HG02588 (cell line): ENCODE results near the gene EHD2.
"Not testable (repeated sequence)": the region's sequence is repeated elsewhere in the genome, so short reads cannot be mapped to it uniquely, and the experiment has no call there.

ENCODE experiments used
- ATAC-seq: cut with Tn5 transposase; IDR thresholded peaks from one replicate; pipeline ENCODE4 v1.9.1; 2021; ENCODE audit warnings: mild to moderate bottlenecking, moderate library complexity; ENCODE audit not compliant: unreplicated experiment

Gene EHD2, protein sequence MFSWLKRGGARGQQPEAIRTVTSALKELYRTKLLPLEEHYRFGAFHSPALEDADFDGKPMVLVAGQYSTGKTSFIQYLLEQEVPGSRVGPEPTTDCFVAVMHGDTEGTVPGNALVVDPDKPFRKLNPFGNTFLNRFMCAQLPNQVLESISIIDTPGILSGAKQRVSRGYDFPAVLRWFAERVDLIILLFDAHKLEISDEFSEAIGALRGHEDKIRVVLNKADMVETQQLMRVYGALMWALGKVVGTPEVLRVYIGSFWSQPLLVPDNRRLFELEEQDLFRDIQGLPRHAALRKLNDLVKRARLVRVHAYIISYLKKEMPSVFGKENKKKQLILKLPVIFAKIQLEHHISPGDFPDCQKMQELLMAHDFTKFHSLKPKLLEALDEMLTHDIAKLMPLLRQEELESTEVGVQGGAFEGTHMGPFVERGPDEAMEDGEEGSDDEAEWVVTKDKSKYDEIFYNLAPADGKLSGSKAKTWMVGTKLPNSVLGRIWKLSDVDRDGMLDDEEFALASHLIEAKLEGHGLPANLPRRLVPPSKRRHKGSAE

DNA sequence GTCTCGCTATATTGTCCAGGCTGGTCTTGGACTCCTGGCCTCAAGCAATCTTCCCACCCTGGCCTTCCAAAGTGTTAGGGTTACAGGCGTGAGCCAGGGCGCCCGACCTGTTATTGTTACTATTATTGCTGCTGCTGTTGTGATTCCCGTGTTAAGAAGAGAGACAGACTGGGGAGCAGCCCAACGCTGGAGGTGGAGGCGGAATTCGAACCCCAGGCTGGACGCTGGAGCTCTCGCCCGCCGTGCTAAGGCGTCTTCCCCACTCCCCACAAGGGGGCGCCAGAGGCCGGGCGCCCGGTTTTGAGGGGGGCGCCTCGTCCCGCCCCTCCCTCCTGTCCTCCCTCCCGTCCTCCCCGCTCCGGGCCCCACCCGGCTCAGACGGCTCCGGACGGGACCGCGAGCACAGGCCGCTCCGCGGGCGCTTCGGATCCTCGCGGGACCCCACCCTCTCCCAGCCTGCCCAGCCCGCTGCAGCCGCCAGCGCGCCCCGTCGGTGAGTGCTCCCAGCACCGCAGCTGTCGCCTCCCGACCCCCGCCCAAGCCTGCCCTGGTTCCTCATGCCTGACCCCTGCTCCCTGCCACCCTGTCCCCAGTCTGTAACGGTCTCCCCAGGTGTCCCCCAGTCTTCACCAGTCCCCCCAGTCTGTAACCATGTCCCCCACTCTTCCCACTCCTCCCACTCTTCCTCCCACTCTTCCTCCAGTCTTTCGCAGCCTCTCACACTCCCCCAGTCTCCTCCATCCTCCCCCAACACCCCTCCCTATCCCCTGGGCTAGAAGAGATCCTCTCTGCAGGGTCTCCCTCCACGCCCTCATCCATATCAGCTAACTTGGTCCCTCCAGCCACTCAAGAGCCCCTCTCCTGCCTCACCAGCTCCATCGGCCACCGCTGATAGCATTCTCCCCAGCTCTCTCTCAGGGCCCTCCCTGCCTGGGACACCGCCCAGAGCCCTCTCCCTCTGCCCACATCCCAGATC lies at the start of gene EHD2:
TSS of gene EHD2 (plus strand) at position 377 of the 976 bp plus-strand sequence. CDS start 3,191 bp downstream, outside the sequence.
- no peak for ATAC-seq

DNA sequence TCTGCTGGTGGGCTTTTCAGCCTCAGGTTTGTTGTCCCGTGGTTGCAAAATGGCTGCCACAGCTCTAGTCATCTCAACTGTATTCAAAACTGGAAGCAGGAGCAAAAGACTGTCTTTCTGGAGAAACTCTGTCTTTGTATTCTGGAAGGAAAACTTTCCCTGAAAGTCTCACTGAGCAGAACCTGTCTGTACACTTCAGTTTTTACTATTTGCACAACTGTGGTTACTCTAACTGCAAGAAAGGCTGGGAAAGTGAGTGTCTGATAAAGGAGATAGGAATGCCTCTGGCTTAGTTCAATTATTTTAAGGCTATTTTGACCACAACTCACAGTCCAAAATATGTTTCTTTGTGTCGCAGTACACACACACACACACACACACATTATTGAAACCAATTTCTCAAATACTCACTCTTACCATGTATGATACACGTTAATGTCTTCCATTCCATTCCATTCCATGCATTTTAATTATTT lies 49.7 kb upstream of the EHD2 start:
- ATAC-seq: no peak

DNA sequence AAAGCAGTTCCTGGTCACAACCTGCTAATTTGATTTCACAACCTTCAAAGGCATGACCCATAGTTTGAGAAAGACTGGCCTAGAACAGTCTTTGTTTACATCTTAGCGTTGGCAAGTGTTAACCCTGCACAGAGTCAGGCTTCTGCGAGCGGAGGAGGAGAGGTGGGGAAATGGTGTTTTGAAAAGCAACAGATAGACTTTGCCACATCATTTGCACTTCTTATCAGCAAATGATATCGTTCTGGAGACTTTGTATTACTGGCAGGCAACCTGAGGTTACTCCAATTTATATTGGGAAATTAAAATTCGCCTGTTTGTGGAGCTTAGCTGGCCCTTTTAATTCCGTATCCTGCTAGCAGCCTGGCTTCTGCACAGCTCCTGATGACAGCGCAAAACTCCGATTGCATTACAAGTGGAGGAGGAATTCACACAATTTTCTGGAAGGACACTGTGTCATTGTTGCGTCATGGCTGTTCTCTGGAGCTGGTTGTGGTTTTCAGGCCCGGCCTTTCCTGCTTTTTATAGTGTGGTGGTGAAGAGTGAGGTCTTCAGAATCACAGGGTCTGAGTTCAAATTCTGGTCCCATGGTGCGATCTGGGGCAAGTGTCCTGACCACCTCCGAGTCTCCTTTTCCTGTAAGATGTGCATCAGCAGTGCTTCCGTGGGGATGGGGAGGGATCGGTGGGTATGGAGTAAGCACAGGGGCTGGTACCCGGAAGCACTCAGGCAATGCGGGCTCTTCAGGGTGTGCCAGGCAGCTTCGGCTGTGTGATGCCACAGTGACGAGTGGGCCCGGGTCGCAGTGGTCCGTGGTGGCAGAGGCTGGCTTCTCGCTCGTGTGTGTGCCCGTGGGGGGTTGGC lies 49.1 kb upstream of the EHD2 start:
- ATAC-seq: no peak

DNA sequence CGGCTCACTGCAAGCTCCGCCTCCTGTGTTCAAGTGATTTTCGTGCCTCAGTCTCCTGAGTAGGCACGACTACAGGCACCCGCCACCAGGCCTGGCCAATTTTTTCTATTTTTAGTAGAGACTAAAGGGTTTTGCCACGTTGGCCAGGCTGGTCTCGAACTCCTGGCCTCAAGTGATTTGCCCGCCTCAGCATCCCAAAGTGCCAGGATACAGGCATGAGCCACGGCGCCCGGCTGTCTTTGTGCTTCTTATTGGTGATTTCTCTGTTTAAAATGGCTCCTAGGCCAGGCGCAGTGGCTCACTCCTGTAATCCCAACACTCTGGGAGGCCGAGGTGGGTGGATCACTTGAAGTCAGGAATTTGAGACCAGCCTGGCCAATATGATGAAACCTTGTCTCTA lies 44.7 kb upstream of the EHD2 start:
- not testable (repeated sequence) for ATAC-seq

DNA sequence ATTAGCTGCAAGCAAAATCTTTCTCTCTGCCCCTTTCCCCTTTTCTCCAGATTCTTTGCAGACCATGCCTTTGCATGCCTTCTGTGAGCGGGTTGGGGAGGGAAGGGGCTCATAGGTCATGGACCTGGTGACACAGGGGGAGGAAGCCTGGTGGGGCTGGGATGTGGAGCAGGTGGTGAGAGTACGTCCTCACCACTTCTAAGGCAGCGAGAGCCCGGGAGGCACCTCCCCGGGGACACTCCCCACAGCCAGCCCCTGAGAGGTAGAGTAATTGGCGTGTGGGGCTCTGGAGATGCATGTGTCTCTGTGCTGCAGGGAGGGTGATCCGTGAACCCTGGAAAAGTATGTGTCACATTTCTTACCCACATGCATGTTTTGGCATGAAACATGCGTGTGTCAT lies 42.5 kb upstream of the EHD2 start:
- no peak for ATAC-seq

DNA sequence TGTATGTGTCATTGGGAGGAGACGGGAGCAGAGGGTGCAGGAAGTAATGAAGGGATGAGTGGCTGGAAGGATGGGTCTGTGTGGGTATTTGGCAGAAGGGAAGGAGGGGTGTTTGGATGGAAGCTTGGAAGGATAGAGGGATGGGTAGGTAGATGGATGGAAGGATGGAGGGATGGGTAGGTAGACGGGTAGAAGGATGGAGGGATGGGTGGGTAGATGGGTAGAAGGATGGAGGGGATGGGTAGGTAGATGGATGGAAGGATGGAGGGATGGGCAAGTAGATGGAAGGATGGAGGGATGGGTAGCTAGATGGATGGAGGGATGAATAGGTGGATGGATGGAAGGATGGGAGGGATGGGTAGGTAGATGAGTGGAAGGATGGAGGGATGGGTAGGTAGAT lies 41.7 kb upstream of the EHD2 start:
- ATAC-seq: no peak

DNA sequence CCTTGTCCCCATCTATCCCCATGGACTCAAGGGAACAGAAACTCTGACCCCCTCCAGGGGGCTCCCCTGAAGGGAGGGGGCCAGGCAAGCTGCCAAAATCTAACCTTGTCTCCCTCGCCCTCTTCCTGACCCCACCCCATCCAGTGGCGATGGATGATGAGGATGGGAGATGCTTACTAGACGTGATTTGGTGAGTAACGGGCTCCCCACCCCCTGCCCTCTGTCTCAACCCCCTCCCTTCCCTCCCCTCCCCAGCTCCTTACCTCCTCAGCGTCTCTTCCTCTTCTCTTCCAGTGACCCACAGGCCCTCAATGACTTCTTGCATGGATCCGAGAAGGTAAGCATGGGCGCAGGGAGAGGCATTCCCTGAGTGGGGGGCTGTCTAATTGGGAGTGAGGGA lies 39.8 kb upstream of the EHD2 start:
- no peak for ATAC-seq

DNA sequence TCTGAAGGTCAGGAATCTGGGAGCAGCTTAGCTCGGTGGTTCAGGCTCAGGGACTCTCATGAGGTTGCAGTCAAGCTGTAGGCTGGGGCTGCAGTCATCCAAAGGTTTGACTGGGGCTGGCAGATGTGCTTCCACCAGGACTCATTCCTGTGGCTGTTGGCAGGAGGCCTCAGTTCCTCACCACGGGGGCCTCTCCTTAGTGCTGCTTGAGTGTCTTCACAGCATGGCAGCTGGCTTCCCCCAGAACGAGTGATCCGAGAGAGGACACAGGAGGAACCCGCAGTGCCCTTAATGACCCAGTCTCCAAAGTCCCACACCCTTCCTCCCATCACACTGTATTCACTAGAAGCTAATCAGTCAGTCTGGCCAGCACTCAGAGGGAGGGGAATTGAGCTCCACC lies 38.7 kb upstream of the EHD2 start:
- ATAC-seq: no peak

DNA sequence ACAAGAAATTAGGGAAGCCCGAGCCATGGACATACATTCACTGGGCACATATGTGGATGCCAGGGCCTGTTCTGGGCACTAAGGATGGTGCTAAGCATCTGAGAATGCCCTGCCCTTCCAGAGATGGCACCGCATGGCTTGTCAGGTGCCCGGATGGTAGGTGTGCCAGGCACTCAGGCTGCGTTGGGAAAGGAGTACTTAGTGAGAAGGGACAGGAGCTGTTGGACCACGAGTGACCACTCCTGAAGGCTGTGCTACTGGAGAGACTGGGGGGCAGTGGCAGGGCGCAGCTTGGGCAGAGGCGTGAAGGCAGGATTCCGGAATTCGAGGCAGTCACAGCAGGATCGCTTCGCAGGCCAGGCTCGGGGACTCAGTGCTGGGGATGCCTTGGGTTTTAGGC lies 38.0 kb upstream of the EHD2 start:
- no peak for ATAC-seq

DNA sequence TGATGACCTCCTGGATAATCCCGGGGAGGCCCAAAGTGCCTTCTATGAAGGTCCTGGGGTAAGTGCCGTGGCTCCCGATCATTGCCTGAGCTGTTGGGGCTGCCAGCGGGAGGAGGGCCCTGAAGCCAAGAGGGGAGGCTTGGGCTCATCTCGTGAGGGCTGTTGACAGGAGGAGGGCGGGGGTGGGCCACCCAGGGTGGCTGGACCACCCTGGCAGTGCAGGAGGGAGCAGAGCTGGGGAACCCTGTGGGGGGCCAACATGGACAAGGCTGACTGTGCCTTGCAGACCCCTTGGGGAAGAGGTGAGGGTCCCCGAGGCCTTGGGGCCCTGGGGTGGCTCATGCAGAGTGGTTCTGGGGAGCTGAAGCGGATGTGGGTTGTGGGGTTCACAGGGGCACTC lies 37.4 kb upstream of the EHD2 start:
- no peak for ATAC-seq

DNA sequence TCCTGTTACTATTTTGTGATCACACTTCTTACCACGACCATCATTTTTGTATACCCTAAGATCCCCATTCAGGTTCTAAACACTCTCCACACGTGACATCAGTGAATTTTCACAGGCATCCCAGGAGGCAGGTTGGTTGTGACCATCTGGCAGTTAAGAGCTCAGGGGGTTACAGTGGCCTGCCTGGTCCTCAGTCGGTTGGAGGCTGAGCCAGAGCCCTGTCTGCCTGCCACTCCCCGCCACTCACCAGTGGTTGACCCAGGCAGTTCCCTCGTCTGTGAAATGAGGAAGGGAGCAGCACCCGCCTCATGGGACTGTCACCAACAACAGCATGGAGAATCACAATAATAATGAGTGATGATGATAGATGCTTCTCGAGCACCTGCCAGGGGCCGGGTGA lies 36.4 kb upstream of the EHD2 start:
- ATAC-seq: no peak

DNA sequence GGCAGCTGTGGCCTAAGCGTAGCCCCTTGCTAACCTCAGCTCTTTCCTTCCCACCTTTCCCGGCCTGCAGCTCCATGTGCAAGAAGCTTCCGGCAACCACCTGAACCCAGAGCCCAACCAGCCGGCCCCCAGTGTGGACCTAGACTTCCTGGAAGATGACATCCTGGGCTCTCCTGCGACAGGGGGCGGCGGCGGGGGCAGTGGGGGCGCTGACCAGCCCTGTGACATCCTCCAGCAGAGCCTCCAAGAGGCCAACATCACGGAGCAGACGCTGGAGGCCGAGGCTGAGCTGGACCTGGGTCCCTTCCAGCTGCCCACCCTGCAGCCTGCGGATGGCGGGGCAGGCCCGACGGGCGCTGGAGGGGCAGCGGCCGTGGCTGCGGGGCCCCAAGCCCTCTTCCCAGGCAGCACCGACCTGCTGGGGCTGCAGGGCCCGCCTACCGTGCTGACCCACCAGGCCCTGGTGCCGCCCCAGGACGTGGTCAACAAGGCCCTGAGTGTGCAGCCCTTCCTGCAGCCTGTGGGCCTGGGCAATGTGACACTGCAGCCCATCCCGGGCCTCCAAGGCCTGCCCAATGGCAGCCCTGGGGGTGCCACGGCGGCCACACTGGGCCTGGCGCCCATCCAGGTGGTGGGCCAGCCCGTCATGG lies 33.8 kb upstream of the EHD2 start:
- ATAC-seq: no peak

DNA sequence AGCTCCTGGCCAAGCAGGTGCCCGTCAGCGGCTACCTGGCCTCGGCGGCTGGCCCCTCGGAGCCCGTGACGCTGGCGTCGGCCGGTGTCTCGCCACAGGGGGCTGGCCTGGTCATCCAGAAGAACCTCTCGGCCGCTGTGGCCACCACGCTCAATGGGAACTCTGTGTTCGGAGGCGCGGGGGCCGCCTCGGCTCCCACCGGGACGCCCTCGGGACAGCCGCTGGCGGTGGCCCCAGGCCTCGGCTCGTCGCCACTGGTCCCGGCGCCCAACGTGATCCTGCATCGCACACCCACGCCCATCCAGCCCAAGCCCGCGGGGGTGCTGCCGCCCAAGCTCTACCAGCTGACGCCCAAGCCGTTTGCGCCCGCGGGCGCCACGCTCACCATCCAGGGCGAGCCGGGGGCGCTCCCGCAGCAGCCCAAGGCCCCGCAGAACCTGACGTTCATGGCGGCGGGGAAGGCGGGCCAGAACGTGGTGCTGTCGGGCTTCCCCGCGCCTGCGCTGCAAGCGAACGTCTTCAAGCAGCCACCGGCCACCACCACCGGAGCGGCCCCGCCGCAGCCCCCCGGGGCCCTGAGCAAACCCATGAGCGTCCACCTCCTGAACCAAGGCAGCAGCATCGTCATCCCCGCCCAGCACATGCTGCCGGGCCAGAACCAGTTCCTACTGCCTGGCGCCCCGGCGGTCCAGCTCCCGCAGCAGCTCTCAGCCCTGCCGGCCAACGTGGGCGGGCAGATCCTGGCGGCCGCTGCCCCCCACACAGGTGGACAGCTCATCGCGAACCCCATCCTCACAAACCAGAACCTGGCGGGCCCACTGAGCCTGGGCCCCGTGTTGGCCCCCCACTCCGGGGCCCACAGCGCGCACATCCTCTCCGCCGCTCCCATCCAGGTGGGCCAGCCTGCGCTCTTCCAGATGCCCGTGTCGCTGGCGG lies 33.0 kb upstream of the EHD2 start:
- no peak for ATAC-seq

DNA sequence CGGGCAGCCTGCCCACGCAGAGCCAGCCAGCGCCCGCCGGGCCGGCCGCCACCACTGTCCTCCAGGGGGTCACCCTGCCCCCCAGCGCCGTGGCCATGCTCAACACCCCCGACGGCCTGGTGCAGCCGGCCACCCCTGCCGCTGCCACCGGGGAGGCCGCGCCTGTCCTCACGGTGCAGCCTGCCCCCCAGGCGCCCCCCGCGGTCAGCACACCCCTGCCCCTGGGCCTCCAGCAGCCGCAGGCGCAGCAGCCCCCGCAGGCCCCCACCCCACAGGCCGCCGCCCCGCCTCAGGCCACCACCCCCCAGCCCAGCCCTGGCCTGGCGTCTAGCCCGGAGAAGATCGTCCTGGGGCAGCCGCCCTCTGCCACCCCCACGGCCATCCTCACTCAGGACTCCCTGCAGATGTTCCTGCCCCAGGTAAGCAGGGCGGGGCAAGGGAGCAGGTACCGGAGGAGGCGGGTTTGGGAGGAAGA lies 32.3 kb upstream of the EHD2 start:
- ATAC-seq: no peak

DNA sequence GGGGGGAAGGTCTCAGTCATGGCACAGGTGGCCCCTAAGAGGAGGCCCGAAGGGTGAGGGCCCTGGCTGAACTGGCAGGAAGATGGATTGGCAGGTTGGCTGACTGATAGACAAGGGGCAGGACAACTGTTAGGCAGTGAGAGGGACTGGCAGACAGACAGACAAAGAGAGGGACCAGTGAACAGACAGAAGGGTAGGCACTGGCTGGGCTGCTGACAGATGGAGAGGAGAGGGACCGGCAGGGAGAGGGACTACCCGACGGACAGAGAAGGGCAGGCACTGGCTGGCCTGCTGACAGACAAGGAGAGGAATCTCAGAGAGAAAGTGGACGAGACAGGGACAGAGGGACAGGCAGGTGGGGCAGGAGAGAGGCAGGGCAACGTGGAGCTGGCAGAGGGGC lies 31.8 kb upstream of the EHD2 start:
- no peak for ATAC-seq

DNA sequence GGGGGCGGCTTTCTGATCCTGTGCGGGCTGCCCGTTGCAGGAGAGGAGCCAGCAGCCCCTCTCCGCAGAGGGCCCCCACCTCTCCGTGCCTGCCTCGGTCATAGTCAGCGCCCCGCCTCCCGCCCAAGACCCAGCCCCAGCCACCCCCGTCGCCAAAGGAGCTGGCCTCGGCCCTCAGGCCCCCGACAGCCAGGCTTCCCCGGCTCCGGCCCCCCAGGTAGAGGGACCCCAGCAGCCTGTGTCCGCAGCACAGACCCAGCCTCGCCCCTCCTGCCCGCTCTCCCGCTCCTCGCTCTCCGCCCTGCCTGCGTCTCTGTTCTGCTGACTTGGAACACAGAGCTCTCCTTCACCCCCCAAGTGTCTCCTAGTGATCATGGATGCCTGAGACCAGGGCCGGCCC lies 31.3 kb upstream of the EHD2 start:
- no peak for ATAC-seq

DNA sequence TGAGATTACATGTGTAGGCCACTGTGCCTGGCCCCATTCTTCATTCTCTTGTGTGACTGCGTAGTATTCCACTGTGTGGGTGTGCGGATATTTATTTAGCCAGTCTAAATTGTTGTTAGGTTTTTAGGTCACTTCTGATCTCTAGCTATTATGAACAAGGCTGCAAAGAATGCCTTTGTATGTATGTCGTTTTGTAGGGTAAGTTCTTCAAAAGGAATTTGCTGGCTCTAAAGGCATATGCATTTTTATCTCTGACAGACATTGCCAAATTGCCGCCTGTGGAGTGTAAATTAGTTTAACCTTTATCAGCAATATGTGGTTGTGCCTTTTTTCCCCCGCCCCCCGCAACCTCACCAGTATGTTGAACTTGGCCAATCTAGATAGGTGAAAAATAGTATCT lies 30.3 kb upstream of the EHD2 start:
- ATAC-seq: no peak

DNA sequence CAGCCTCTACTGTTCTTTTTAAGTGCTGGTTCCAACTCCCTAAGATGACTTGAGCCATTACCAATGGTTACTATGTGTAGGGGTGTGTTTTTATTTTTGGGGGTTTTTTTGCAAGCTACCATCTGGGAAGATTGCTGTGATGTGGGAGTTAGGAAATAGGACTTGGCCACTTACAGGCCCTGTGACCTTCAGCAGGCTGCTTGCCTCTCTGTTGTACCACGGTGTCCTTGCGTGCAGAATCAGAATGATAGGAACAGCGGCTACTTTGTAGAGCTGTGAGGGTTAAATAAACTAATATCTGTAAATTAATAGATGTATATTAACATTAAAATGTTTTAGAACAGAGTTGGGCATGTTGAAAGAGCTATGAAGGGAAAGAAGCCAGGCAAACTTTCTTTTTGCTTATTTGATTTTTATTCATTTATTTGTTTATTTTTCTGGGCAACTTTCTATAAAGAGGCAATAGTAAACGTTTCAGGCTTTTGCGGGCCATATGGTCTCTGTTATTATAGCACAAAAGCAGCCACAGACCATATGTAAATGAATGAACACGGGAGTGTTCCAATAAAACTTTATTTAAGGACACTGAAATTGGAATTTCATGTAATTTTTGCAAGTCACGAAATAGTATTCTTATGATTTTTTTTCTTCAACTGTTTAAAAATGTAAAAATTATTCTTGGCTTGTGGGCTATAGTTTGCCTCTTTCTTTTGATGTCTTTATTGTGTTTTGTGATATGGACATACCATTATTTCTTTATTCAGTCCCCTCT lies 26.4 kb upstream of the EHD2 start:
- no peak for ATAC-seq
